CD1c-positive myeloid dendritic cell (primary cell): Measurements from ENCODE around the gene TNXB.
"Not testable (repeated sequence)": the region's sequence is repeated elsewhere in the genome, so short reads cannot be mapped to it uniquely, and the experiment has no call there.

ENCODE experiments used
- DNase-seq: peaks from one replicate; pipeline ENCODE4 v3.0.0-alpha.2; 2016; ENCODE audit errors: extremely low spot score

TNXB gene

DNA sequence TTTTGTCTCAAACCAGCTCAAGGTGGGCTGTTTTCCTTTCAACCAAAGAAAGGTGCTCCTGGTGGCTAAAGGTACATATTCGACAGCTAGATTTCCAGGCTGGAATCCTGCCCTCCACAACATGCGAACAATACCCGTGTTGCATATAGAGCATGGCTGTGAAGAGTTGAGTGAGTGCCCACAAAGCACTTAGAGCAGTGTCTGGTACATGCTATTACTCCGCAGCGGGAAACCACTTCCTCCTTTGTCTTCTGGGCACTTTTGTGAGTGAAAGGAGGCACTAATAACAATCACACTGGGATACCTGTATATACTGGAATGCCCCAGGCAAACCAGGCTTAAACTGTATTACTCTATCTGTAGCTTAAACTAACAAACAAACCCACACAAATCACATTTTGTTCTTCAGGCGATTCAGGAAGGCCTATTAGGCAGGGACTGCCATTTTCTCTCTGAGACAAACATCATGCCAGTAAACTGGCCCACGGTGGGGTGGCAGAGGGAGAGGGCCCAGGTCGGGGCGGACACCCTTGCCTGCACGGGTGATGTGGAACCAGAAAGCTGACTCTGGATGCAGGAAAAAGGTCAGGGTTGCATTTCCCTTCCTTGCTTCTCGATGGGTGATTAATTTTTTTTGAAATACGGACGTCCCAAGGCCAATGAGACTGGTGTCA lies 104.1 kb downstream of the TNXB start:
- DNase-seq: not testable (repeated sequence)

DNA sequence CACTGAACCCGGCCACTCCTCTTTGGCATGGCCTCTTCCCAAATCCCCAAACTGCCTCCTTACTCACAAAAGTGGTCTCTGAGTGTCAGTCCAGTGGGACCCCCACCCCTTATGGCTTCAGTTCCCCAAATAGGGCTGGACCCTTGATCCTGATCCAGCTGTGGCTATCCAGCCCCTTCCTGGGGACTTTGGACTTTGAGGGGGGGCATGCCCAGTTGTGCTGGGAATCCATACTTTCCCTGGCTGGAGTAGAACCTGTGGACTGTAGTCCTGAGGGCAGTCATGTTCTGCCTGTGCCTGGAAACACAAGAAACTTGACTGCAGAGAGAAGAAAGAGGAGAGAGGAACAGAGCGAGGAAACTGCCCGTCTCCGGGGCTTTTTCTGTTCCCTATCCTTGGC lies 104.7 kb downstream of the TNXB start:
- not testable (repeated sequence) for DNase-seq

DNA sequence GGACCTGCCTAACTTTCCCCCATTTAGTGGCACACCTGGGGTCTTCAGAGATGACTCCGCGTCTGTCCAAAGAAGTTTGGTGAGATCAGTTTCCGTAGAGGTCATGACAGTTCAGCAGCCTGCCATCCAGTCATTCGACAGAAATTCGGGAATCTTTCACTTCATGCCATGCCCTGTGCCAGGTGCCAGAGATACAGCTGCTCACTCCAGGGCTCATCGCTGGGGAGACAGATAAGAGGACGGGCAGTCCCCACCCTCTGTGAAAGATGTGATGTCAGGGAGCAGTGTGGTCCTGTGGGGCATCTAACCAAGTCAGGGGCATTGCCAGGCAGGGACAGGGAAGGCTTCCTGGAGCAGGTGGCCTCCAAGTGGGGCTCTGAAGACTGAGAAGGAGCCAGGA lies 105.8 kb downstream of the TNXB start:
- DNase-seq: not testable (repeated sequence)

DNA sequence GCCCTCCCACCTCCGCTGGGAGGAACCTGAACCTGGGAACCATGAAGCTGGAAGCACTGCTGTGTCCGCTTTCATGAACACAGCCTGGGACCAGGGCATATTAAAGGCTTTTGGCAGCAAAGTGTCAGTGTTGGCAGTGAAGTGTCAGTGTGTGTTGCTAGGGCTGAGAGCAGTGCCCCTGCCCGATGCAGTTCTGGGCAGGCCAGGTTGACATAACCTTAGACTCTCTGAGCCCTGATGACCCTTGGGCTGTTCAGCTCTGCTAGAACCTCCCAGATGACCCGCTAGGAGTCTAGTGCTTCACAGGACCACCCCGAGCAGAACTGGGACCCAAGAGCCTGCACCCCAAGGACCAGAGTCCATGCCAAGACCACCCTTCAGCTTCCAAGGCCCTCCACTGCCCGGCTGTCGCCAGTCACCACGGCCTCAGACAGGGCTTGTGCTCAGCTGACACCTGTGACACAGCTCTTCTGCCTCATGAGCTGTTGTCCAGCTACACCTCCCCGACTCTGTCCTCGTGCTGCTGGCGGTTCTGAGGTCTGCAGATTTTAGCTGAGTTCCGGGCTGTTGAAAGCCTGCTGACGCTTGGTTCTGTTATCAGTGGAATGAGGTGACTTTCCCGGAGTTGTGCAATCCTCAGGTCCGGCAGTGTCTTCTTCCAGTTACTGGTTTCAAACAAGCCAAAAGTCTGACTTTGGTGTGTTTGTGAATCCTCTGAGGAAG lies 106.4 kb downstream of the TNXB start:
- not testable (repeated sequence) for DNase-seq

DNA sequence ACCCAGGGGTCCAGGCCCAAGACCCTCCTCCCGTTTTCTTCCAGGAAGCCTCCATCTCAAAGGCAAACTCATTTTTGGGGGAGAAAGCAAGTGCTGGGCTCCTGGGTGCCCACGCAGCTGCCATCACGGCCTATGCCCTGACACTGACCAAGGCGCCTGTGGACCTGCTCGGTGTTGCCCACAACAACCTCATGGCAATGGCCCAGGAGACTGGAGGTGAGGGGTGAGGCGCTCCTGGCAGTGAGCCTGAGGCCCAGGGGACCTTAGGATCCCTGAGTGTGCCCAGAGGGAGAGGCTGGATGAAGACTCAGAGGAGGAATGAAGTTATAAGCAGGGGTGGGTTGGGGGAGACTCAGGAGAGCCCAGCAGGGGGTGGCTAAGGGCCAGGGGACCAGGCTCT lies 112.8 kb downstream of the TNXB start:
- not testable (repeated sequence) for DNase-seq

DNA sequence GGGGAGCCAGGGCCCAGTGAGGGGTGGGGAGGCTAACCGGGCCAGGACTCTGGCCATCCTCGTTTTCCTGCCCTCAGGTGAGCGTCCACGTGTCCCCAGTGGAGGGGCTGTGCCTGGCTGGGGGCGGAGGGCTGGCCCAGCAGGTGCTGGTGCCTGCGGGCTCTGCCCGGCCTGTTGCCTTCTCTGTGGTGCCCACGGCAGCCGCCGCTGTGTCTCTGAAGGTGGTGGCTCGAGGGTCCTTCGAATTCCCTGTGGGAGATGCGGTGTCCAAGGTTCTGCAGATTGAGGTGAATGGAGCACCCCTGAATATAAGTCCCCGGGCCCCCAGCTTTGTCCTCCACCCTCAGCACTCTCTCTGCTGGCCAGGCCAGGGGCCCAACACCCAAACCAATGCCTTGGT lies 114.7 kb downstream of the TNXB start:
- DNase-seq: not testable (repeated sequence)
